ENCODE measurements around the gene XDH. TPM values are rescaled to one million over a fixed set of nuclear protein-coding genes. Genes with fewer than 3 reads are reported as not detected.

The XDH gene
- polyA plus RNA-seq, 1 of the 3 experiments (the other 2 are of a cell fraction), result 0.33 TPM

GRCh38 chr2:31353179-31353578 is 61.4 kb downstream of the XDH start (continued):
- TF ChIP-seq MXI1 (IDR thresholded peaks at IDR 0.05; ENCODE audit: low read depth, low read length), result no peak
- TF ChIP-seq YY1 (IDR thresholded peaks at IDR 0.05; ENCODE audit: low read depth), result no peak
- no peak for TF ChIP-seq RCOR1 (IDR thresholded peaks at IDR 0.05; ENCODE audit: low read length)
- no peak for TF ChIP-seq FOSL2 (IDR thresholded peaks at IDR 0.05; ENCODE audit: borderline replicate concordance, low read depth)

GRCh38 chr2:31349684-31350083 is 64.9 kb downstream of the XDH start:
- H3K9ac ChIP-seq, result no peak overlapping the region
- CTCF ChIA-PET, result interaction anchor here (1.3 to 1.5 kb wide), 2 partner anchors 17 to 636 kb away, joined by 3 to 4 read pairs; no protein-coding TSS in a partner anchor
- H3K4me2 ChIP-seq, result no peak overlapping the region
- H4K20me1 ChIP-seq (ENCODE audit: insufficient read depth), result no peaks in the 10 kb centered on the region
- H3K36me3 ChIP-seq (replicated peaks in 1 of 2; ENCODE audit: control insufficient read depth in 1 of 2, insufficient read depth in 2 of 2, low read length in 1 of 2), result no peaks in the 10 kb centered on the region
- H3K27ac ChIP-seq (ENCODE audit: low read depth in 2 of 2, low read length in 1 of 2), result no peak overlapping the region
- H3F3A ChIP-seq (replicated peaks; ENCODE audit: insufficient read depth), result no peaks in the 10 kb centered on the region
- H3K4me1 ChIP-seq (ENCODE audit: control insufficient read depth in 1 of 2, insufficient read depth in 2 of 2, low read depth in 1 of 2, low read length in 1 of 2), result no peaks in the 10 kb centered on the region; a peak in 1 of 4 replicates
- H3K4me3 ChIP-seq (ENCODE audit: low read depth in 2 of 2, low read length in 1 of 2), result no peak overlapping the region
- POLR2A ChIA-PET, result no interaction called here
- DNase-seq, result no peak
- H3K9me2 ChIP-seq, result no peaks in the 10 kb centered on the region
- no peaks in the 10 kb centered on the region for H3K27me3 ChIP-seq (ENCODE audit: insufficient read depth)
- H3K79me2 ChIP-seq (ENCODE audit: insufficient read depth), result no peaks in the 10 kb centered on the region
- 86% methylated on average over 6 of the region's 6 CpGs for WGBS (ENCODE audit: low lambda C conversion rate)
- TF ChIP-seq CHD2 (IDR thresholded peaks at IDR 0.05; ENCODE audit: low read length, partially characterized antibody) (no peak), EP300 (IDR thresholded peaks at IDR 0.05; ENCODE audit: borderline replicate concordance in 1 of 2, low read depth in 1 of 2, low read length in 1 of 2) (no peak), RFX5 (IDR thresholded peaks at IDR 0.05; ENCODE audit: low read length) (no peak)
- no peak overlapping the region for H2AFZ ChIP-seq (ENCODE audit: low read depth)
- no peaks in the 10 kb centered on the region; the same call in 1 of the 2 replicates for H3K9me3 ChIP-seq

- H3K4me1 ChIP-seq (ENCODE audit: control insufficient read depth in 1 of 2, insufficient read depth in 2 of 2, low read depth in 1 of 2, low read length in 1 of 2), result no peaks in the 10 kb centered on the region; a peak in 1 of 4 replicates
- H3K9ac ChIP-seq, result no peak overlapping the region
- no peak overlapping the region for H2AFZ ChIP-seq (ENCODE audit: low read depth)
- no peaks in the 10 kb centered on the region for H3K36me3 ChIP-seq (replicated peaks in 1 of 2; ENCODE audit: control insufficient read depth in 1 of 2, insufficient read depth in 2 of 2, low read length in 1 of 2)
- no peak overlapping the region for H3K4me2 ChIP-seq
- 84% methylated on average over 7 of the region's 7 CpGs for WGBS (ENCODE audit: low lambda C conversion rate)
- ChIA-PET CTCF (interaction anchor here (1.3 to 2.3 kb wide), 2 partner anchors 15 to 636 kb away, joined by 4 to 16 read pairs; no protein-coding TSS in a partner anchor), POLR2A (no interaction called here)
- no peaks in the 10 kb centered on the region for H3F3A ChIP-seq (replicated peaks; ENCODE audit: insufficient read depth)
- H3K79me2 ChIP-seq (ENCODE audit: insufficient read depth), result no peaks in the 10 kb centered on the region
- no peak overlapping the region for H3K4me3 ChIP-seq (ENCODE audit: low read depth in 2 of 2, low read length in 1 of 2)
- H3K27me3 ChIP-seq (ENCODE audit: insufficient read depth), result no peaks in the 10 kb centered on the region
- no peak for DNase-seq
- H3K9me3 ChIP-seq, result no peaks in the 10 kb centered on the region; the same call in 1 of the 2 replicates
- TF ChIP-seq USF2 (IDR thresholded peaks at IDR 0.05; ENCODE audit: borderline replicate concordance, low read depth, low read length), result no peak
- no peak for TF ChIP-seq YY1 (IDR thresholded peaks at IDR 0.05; ENCODE audit: low read depth)
- no peak for TF ChIP-seq CHD2 (IDR thresholded peaks at IDR 0.05; ENCODE audit: low read length, partially characterized antibody)
- TF ChIP-seq ELF1 (IDR thresholded peaks at IDR 0.05), result no peak
- no peak for TF ChIP-seq EZH2phosphoT487 (IDR thresholded peaks at IDR 0.05; ENCODE audit: borderline replicate concordance, low read depth)
- TF ChIP-seq RFX5 (IDR thresholded peaks at IDR 0.05; ENCODE audit: low read length), result no peak
- TF ChIP-seq FOXM1 (IDR thresholded peaks at IDR 0.05; ENCODE audit: low read depth), result no peak
- TF ChIP-seq RXRA (IDR thresholded peaks at IDR 0.05; ENCODE audit: borderline replicate concordance, low read depth), result no peak
- no peak overlapping the region for H3K27ac ChIP-seq (ENCODE audit: low read depth in 2 of 2, low read length in 1 of 2)
- H3K9me2 ChIP-seq, result no peaks in the 10 kb centered on the region
- no peaks in the 10 kb centered on the region for H4K20me1 ChIP-seq (ENCODE audit: insufficient read depth)
Measured at GRCh38 chr2:31349160-31349559, 65.4 kb downstream of the XDH start.

Data from SK-N-SH (cell line).